Fibroblast of gingiva (primary cell): ENCODE measurements around the gene ARL4C.

Experiments used
- DNase-seq: peaks from one replicate; pipeline ENCODE4 v3.0.0-alpha.2; 2011; ENCODE audit warnings: low read depth

ARL4C gene

GRCh38 chr2:234447189-234447588 is 49.7 kb downstream of the ARL4C start:
- no peak for DNase-seq

DNA sequence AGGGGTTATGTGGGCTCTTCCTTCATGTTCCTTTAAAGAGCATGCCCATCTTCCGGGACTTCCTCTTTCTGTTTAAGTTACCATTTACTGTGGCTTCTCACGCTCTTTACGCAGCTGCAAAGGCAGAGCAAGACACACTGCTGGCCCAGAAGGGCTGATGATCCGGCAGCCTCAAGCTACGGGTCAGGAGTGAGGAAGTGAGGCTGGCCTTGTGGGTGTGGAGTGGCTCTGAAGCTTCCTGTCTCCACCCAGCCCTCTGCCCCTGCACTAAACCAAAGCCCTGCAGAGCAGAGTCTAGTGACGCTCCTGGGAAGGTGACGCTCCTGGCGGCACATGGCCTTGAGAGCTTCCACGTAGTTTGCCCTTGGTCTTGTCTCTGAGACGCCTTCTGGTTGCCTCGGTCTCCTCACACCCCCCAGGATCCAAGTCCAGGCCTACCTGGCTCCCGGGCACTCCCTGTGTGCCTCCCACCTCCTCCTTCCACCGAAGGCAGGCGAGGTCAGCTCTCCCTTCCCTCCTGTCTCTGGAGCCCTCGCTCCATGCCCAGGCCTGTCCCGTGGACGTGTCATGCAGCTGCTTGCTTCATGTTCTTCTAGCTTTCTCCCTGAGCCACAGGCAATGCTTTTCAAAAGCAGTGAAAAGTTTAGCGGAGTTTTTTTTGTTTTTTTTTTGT is 50.3 kb downstream of the ARL4C start:
- no peak for DNase-seq

DNA sequence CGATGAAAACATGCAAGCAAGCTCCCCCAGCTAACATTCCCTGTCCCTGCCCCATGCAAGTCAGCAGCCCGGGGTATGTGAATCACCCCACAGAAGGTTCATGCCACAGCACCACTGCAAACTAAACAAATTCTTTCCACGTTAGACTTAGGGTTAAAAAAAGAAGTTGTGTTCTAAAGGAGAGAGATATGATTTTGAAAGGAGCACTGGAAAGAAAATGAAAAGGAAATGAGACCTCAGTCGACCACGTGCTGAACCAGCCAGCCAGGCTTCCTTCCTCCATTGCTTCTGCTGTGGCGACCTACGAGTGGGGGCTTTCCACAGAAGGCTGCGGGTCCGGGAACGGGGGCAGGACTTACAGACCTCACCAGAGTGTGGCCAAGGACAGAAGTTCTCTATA is 52.0 kb downstream of the ARL4C start:
- peak; percentile 81 for DNase-seq

- DNase-seq, result no peak
Observed at GRCh38 chr2:234444242-234444730, 52.6 kb downstream of the ARL4C start.
